HG03520 (cell line): ENCODE results near the gene OR6K3.
"Not testable (repeated sequence)": the region's sequence is repeated elsewhere in the genome, so short reads cannot be mapped to it uniquely, and the experiment has no call there.

ENCODE experiments used
- ATAC-seq: cut with Tn5 transposase; IDR thresholded peaks from one replicate; pipeline ENCODE4 v1.9.1; 2021; ENCODE audit warnings: mild to moderate bottlenecking, moderate library complexity; ENCODE audit not compliant: unreplicated experiment

OR6K3 gene

DNA sequence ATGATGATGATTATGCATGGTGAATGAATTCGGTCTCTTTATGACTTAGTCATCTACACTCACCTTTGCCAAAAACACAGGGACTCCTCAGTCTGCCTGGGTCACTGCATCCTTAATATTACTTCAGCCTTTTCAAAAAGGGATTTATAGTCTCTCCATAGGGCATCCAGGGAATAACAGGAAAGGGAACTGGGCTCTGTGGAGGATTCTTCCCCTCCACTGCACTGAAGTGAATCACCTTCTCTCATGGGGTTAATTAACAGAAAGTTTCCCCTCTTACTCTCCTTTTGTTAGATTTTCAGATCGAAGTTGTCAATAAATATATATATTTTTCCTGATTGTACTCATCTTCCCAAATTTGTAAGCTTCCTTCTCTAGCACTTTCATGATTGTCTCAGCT, at the start of gene OR6K3:
OR6K3 (minus strand) TSS at position 101 of the 400 bp plus-strand sequence. CDS start 2,605 bp downstream, outside the sequence.
- no peak for ATAC-seq

- ATAC-seq, result no peak
Observed at GRCh38 chr1:158754420-158754819, 33.9 kb upstream of the OR6K3 start, which contains the start of gene OR6K6. Gene OR6K6 (plus strand): TSS chr1:158754720. CDS start chr1:158754888, 168 bp downstream.

DNA sequence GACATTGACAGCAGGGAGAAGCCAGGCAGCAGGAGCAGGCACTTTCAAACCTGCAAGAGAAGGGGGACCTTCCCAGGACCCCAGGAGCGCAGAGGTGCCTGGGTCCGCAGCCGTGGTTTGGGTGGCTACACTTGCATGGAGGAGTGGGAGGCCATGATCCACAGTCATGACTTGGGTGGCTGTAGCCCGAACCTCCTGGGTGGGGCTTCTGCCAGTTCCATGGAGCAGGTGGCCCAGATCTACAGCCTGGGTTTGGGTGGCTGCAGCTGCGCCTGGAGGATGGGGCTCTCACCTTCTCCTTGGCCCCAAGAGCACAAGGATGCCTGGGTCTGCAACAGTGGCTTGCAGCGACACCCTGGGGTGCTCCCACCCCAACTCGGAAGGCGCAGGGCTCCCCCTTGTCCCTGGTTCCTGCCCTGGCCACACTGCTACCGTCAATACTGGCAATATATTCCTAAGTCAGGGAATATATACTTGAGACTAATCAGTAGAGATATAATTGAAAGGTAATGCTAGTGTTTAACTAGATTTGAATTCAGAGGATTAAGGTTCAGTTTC, 31.7 kb upstream of the OR6K3 start:
- no peak for ATAC-seq

DNA sequence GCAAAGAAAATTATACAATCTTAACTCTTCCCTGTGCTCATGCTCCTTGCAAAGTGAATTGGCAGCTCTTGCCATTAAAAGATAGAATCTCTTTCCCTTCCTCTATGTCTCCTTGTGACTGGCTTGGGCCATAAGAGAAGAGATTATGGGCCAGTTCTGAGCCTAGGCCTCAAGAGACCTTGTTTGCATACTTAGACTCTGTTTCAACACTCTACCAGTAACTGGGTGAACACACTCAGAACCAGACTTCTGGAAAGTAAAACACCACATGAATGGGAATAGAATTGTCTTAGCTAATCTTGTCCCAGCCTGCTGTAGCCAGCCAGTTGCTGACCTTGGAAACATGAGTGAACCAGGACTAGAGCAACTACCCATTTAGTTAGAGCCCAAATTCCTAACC, 15.3 kb upstream of the OR6K3 start:
- no peak for ATAC-seq

- ATAC-seq, result no peak
Observed at GRCh38 chr1:158732524-158732923, 12.0 kb upstream of the OR6K3 start.

DNA sequence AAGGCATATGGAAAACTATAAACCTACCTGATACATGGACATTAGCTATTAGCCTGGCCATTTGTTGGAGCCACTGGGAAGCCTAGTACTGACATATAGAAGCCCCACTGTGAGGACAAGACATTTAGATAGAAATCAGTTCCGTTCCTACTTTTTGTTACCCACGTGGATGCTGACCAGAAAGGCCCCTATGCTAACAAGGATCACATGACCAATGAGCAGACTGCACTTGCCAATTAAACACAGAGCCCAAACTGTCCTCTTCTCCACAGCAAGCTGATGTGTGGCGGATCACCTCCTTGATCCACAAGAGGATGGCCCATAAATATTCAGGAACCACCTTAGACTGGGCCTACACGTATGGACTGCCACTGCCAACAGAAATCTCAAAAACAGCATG, 11.2 kb upstream of the OR6K3 start:
- ATAC-seq, result no peak

GRCh38 chr1:158730453-158730852, 9.9 kb upstream of the OR6K3 start:
- no peak for ATAC-seq

- ATAC-seq, result no peak
Observed at GRCh38 chr1:158728510-158729225, 8.1 kb upstream of the OR6K3 start.

DNA sequence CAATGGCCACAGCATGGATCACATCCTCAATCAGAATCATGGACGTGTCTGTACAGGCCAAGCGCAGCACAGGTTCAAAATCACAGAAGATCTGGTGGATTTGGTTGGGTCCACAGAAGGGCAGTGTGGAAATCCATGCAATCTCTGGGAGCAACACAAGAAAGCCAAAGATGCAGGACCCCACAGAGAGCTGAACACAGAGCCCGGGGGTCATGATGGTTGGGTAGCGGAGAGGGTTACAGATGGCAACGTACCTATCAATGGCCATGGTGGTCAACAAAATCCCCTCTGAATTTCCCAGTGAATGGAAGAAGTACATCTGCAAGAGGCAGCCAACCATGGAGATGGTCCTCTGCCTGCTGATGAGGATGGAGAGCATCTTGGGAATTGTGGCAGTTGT, 3.9 kb upstream of the OR6K3 start:
- no peak for ATAC-seq

- no peak for ATAC-seq
Observed at GRCh38 chr1:158719664-158720063, 856 bp downstream of the OR6K3 start.

GRCh38 chr1:158717344-158717743, 3.2 kb downstream of the OR6K3 start:
- ATAC-seq, result no peak

GRCh38 chr1:158716335-158716734, 4.2 kb downstream of the OR6K3 start:
- ATAC-seq, result peak; percentile 65

GRCh38 chr1:158714754-158715153, 5.8 kb downstream of the OR6K3 start:
- ATAC-seq, result no peak

DNA sequence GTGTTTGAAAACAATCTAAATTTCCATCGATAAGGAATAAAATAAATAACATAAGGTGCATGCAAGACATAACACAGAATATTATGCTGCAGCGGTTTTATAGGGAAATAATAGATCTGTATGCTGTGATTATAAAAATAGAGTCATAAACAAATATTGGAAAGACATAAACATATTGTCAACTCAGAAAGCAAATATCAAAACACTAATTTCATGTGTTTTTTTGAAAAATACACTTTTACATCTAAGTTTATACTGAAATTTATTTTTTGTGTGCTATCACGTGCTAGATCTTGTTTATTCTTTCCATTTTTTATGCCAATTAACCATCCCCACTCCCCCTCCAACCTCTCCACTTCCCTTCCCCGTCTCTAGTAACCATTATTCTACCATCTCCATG, 9.4 kb downstream of the OR6K3 start:
- no peak for ATAC-seq

DNA sequence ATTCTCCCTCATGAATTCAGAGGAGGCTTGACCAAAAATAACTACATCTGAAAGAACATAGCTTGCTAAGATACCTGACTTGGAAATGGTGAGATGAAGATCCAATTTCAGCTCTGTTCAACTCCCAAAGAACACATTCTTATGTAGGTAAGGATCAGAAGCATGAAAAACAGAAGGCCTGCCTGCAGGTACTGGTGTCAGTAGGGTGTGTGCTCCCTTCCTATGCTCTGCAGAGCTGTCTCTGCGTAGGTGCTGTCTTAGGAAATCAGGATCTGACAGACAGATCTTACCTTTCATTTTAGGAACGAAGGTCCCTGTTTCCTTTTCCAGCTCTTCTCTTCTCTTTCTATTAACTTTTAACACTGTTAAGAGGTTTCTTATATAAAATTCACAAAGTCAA, 14.4 kb downstream of the OR6K3 start:
- no peak for ATAC-seq

- ATAC-seq, result no peak
Observed at GRCh38 chr1:158700552-158700951, 20.0 kb downstream of the OR6K3 start, which contains the start of gene OR6K2. Gene OR6K2 (minus strand): TSS chr1:158700652. CDS start chr1:158700652, 0 bp downstream.

DNA sequence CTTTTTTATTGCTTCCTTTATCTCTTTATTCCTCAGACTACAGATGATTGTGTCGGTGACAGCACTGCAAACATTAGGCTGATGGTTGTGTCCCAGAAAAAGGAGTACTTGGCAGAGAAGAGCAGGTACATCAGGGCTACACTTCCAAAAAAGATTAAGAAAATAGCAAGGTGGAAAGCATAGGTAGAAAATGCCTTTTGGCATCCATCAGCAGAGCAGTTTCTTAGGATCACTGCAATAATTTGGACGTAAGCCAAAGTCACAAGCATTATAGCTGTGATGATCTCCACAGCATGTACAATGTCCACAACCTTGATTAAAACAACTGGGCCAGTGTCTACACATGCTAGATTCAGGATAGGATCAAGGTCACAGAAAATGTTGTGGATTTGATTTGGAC, 25.9 kb downstream of the OR6K3 start:
- ATAC-seq, result no peak

DNA sequence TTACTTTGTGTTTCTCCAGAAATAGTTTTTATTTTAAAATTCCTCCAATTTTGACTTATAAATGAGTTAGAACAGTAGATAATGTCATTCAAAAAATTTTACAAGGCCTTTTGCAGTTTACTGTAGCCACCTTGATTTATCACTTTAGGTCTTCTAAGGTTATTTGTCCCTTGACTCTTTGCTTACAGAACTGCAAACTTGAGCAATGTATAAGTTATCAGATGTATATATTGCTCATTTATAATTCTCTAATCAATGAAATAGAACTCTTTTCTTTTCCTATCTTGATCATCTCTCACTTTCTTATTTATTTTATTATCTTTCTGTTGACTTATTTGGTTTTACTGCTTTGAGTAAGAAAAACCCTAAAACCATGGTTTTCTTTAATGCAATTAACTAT, 28.2 kb downstream of the OR6K3 start:
- no peak for ATAC-seq

GRCh38 chr1:158691907-158692306, 28.6 kb downstream of the OR6K3 start:
- ATAC-seq, result no peak

DNA sequence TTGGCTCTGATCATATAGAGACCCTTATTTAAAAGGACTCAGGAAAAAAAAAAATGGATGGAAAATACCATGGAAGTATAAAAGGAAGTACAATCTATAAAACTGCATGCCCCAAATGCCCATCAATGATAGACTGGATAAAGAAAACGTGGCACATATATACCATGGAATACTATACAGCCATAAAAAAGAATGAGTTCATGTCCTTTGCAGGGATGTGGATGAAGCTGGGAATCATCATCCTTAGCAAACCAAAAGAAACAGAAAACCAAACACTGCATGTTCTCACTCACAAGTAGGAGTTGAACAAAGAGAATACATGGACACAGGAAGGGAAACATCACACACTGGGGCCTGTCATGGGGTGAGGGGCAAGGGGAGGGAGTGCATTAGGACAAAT, 29.4 kb downstream of the OR6K3 start:
- not testable (repeated sequence) for ATAC-seq

- no peak for ATAC-seq
Observed at GRCh38 chr1:158689875-158690274, 30.6 kb downstream of the OR6K3 start.

DNA sequence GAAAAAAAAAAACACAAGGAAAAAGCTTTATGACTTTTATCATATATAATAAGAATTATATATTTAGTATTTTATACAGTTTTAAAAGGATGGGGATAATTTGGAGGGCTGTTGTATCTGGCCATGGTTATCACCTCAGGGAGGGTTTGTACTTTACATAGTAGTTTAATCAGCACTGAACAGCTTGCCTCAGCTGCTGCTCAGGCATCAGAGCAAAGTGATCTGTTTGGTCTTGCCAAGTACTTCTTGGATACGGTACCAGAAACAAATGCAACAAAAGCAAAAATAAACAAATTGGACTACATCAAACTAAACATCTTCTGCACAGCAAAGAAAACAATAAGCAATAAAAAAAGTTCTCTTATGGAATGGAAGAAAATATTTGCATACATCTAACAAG, 31.4 kb downstream of the OR6K3 start:
- no peak for ATAC-seq

DNA sequence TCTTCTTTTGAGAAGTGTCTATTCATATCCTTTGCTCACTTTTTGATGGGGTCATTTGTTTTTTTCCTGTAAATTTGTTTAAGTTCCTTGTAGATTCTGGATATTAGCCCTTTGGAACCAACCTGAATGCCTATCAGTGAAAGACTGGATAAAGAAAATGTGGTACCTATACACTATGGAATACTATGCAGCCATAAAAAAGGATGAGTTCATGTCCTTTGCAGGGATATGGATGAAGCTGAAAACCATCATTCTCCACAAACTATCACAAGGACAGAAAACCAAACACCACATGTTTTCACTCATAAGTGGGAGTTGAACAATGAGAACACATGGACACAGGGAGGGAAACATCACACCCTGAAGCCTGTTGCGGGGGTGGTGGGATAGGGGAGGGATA, 32.2 kb downstream of the OR6K3 start:
- not testable (repeated sequence) for ATAC-seq
